HepG2 (cell line): Measurements from ENCODE around the gene OPRD1. TPM values are rescaled to one million over a fixed set of nuclear protein-coding genes. Genes with fewer than 3 reads are reported as not detected.

Source experiments
- E2F1 ChIP-seq: sonication (generic); formaldehyde crosslinking; IDR thresholded peaks from 2 replicates; pipeline ENCODE4 v1.5.0; 2020; ENCODE audit warnings: missing genetic modification reagents
- HBP1 ChIP-seq: IDR thresholded peaks from 2 replicates; pipeline ENCODE4 v1.6.1; 2016; ENCODE audit warnings: low read depth, control low read depth
- JDP2 ChIP-seq: sonication (generic); formaldehyde crosslinking; IDR thresholded peaks from 2 replicates; pipeline ENCODE4 v1.8.1; 2022; ENCODE audit warnings: missing genetic modification reagents, borderline replicate concordance
- MYNN ChIP-seq: sonication (generic); formaldehyde crosslinking; IDR thresholded peaks from 2 replicates; pipeline ENCODE4 v1.4.0; 2020; ENCODE audit warnings: mild to moderate bottlenecking, low read depth, missing genetic modification reagents
- SAP130 ChIP-seq: IDR thresholded peaks from 2 replicates; pipeline ENCODE4 v1.6.1; 2016; ENCODE audit warnings: low read depth
- SKI ChIP-seq: fragments of 450-650 bp; IDR thresholded peaks from one replicate; pipeline ENCODE4 v1.6.1; 2018; ENCODE audit warnings: mild to moderate bottlenecking; ENCODE audit not compliant: partially characterized antibody
- ZNF275 ChIP-seq: sonication (generic); formaldehyde crosslinking; IDR thresholded peaks from 2 replicates; pipeline ENCODE4 v1.8.0; 2022; ENCODE audit warnings: missing genetic modification reagents, mild to moderate bottlenecking, inconsistent platforms, borderline replicate concordance
- ZNF276 ChIP-seq: sonication (generic); formaldehyde crosslinking; IDR thresholded peaks from 2 replicates; pipeline ENCODE4 v1.4.0; 2020; ENCODE audit warnings: mild to moderate bottlenecking, low read depth, missing genetic modification reagents
- ZNF33A ChIP-seq: sonication (generic); formaldehyde crosslinking; IDR thresholded peaks from 2 replicates; pipeline ENCODE4 v1.5.1; 2020; ENCODE audit warnings: missing genetic modification reagents, mild to moderate bottlenecking, moderate library complexity, borderline replicate concordance
- ZNF577 ChIP-seq: sonication (generic); formaldehyde crosslinking; IDR thresholded peaks from 2 replicates; pipeline ENCODE4 v1.4.0; 2020; ENCODE audit warnings: mild to moderate bottlenecking, low read depth, missing genetic modification reagents, borderline replicate concordance
- polyA plus RNA-seq, 8 experiments: library from polyadenylated mRNA; depleted of rRNA in 3 of 8; stranded (reverse) in 7 of 8; unstranded in 1 of 8; fragments of >200 nt; fragmentation: Illumina TruSeq in 4 of 8; extraction: Trizol in 4 of 8; gene quantifications; 2 replicates each; pipeline versions ENCODE4 v1.2.1 to v1.2.3, GENCODE V29; 2011 to 2016; ENCODE audit warnings: low read depth in 4 of 8, missing spikeins in 1 of 8, mixed read lengths in 1 of 8; ENCODE audit not compliant: insufficient read depth in 1 of 8
- total RNA-seq, 5 experiments: library from RNA; depleted of rRNA; stranded (reverse); fragments of >200 nt; fragmentation: Illumina TruSeq; extraction: Trizol; gene quantifications; 2 replicates each; pipeline ENCODE4 v1.2.3, GENCODE V29; 2016; ENCODE audit warnings: low read depth in 1 of 5

Gene OPRD1
- total and polyA plus RNA-seq, 2 of the 13 experiments (the other 11 are each of a cell fraction or from before 2014, with no cell fraction given), result 0.02 to 0.03 TPM

- no peak for TF ChIP-seq ZNF276 (CRISPR knock-in tag)
- TF ChIP-seq MYNN (CRISPR knock-in tag), result no peak
- TF ChIP-seq HBP1 (CRISPR knock-in tag), result no peak
- TF ChIP-seq ZNF275 (CRISPR knock-in tag), result no peak
- TF ChIP-seq SAP130 (CRISPR knock-in tag), result no peak
- no peak for TF ChIP-seq ZNF577 (CRISPR knock-in tag)
- no peak for TF ChIP-seq E2F1
- no peak for TF ChIP-seq SKI
- TF ChIP-seq JDP2 (CRISPR knock-in tag), result no peak
- no peak for TF ChIP-seq ZNF33A
Measured at GRCh38 chr1:28803662-28804061, 8.3 kb upstream of the OPRD1 start (continued).
